Progenitor cell of endocrine pancreas (in vitro differentiated cells): ENCODE measurements around the gene ACAP1. TPM values are rescaled to one million over a fixed set of nuclear protein-coding genes. Genes with fewer than 3 reads are reported as not detected.

Experiments used
- DNase-seq: peaks from one replicate; pipeline ENCODE4 v3.0.0; 2021; ENCODE audit warnings: low spot score; ENCODE audit not compliant: unreplicated experiment
- H3K27ac Mint-ChIP-seq: 2 replicates; pipeline ENCODE4 v1.8.0; 2021; ENCODE audit warnings: mild to moderate bottlenecking, moderate library complexity, mixed read lengths
- H3K27me3 Mint-ChIP-seq: 2 replicates; pipeline ENCODE4 v1.8.0; 2021; ENCODE audit warnings: mixed read lengths
- H3K36me3 Mint-ChIP-seq: 2 replicates; pipeline ENCODE4 v1.8.0; 2022; ENCODE audit warnings: mixed read lengths; ENCODE audit not compliant: insufficient read depth
- H3K4me1 Mint-ChIP-seq: 2 replicates; pipeline ENCODE4 v1.8.0; 2021; ENCODE audit warnings: low read depth, mixed read lengths
- H3K4me3 Mint-ChIP-seq: 2 replicates; pipeline ENCODE4 v1.8.0; 2021; ENCODE audit warnings: low read depth, mild to moderate bottlenecking, moderate library complexity, mixed read lengths
- H3K9me3 Mint-ChIP-seq: 2 replicates; pipeline ENCODE4 v1.8.0; 2021; ENCODE audit warnings: low read depth, mixed read lengths
- CTCF ChIP-seq: fragments of 200-600 bp; sonication (generic); IDR thresholded peaks from one replicate; pipeline ENCODE4 v1.5.0; 2021; ENCODE audit warnings: antibody characterized with exemption, mild to moderate bottlenecking; ENCODE audit not compliant: unreplicated experiment
- total RNA-seq: library from RNA; stranded (reverse); gene quantifications from 2 replicates; pipeline ENCODE4 v1.2.1, GENCODE V29; 2021

The ACAP1 gene
- total RNA-seq, 1 donor from 2014 or later = 1.0 TPM

- peaks cover 5% of the 10 kb centered on the region for H3K36me3 Mint-ChIP-seq
- peaks cover 5% of the 10 kb centered on the region for H3K4me1 Mint-ChIP-seq
- no peak for TF ChIP-seq CTCF
- no peaks in the 10 kb centered on the region for H3K27me3 Mint-ChIP-seq
- no peaks in the 10 kb centered on the region for H3K9me3 Mint-ChIP-seq
- no peak for DNase-seq
- no peak overlapping the region for H3K27ac Mint-ChIP-seq
- no peak overlapping the region for H3K4me3 Mint-ChIP-seq
Measured at GRCh38 chr17:7389924-7390910, 53.9 kb downstream of the ACAP1 start.

- no peak for TF ChIP-seq CTCF
- Mint-ChIP-seq H3K4me3 (no peak overlapping the region), H3K4me1 (peaks cover 5% of the 10 kb centered on the region), H3K27me3 (no peaks in the 10 kb centered on the region), H3K9me3 (no peaks in the 10 kb centered on the region), H3K36me3 (peaks cover 5% of the 10 kb centered on the region), H3K27ac (no peak overlapping the region)
- no peak for DNase-seq
Measured at GRCh38 chr17:7391307-7391706, 55.0 kb downstream of the ACAP1 start.

GRCh38 chr17:7392696-7393612, 56.6 kb downstream of the ACAP1 start:
- no peak overlapping the region for H3K27ac Mint-ChIP-seq
- H3K4me1 Mint-ChIP-seq = peaks cover 5% of the 10 kb centered on the region
- no peaks in the 10 kb centered on the region for H3K9me3 Mint-ChIP-seq
- no peaks in the 10 kb centered on the region for H3K27me3 Mint-ChIP-seq
- peaks cover 4% of the 10 kb centered on the region for H3K36me3 Mint-ChIP-seq
- no peak for DNase-seq
- H3K4me3 Mint-ChIP-seq = peak overlapping the region; percentile 87
- no peak for TF ChIP-seq CTCF

- H3K4me1 Mint-ChIP-seq = peaks cover 5% of the 10 kb centered on the region
Measured at GRCh38 chr17:7393613-7394451, 57.5 kb downstream of the ACAP1 start.

More at GRCh38 chr17:7393613-7394451, 57.5 kb downstream of the ACAP1 start:
- Mint-ChIP-seq H3K36me3 (peaks cover 4% of the 10 kb centered on the region), H3K9me3 (no peaks in the 10 kb centered on the region), H3K27me3 (no peaks in the 10 kb centered on the region), H3K27ac (peak overlapping the region; percentile 82), H3K4me3 (peak overlapping the region; percentile 87)
- peak; percentile 45 for TF ChIP-seq CTCF
- peak; percentile 32 for DNase-seq
